SU-DHL-6 (cell line): ENCODE results near the gene GAPVD1.

Experiments
- EZH2phosphoT487 ChIP-seq: fragments of 200-600 bp; sonication (generic), shearing (Covaris generic); conservative IDR thresholded peaks from 2 replicates; pipeline ENCODE4 v1.6.1; 2018; ENCODE audit warnings: mild to moderate bottlenecking, antibody characterized with exemption, low read length, moderate library complexity, mixed read lengths
- TF ChIP-seq, protein P1 (sequence below): fragments of 200-600 bp; sonication (generic); IDR thresholded peaks from one replicate; pipeline ENCODE4 v1.5.1; 2017; ENCODE audit warnings: antibody characterized with exemption, mild to moderate bottlenecking, low read length, moderate library complexity; ENCODE audit not compliant: insufficient read depth, poor library complexity, severe bottlenecking

DNA sequence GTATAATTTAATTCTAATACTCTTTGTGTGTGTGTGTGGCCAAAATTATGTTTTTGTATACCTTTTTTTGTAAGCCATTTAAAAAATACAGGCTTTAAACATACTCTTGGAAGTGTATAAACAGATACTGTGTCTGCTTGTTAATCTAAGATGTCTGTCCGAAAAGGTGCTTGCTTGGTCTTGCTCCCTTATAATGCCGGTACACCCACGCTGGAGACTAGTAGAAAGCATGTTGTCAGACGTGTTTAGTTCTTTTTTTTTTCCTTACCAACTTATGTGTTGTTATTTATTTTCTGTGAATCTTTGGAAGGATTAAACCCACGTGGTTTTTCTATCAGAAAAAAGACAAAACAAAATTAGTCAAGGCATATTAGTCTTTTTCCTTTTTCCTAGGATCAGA is 9.5 kb downstream of the GAPVD1 start:
- TF ChIP-seq, protein P1, sequence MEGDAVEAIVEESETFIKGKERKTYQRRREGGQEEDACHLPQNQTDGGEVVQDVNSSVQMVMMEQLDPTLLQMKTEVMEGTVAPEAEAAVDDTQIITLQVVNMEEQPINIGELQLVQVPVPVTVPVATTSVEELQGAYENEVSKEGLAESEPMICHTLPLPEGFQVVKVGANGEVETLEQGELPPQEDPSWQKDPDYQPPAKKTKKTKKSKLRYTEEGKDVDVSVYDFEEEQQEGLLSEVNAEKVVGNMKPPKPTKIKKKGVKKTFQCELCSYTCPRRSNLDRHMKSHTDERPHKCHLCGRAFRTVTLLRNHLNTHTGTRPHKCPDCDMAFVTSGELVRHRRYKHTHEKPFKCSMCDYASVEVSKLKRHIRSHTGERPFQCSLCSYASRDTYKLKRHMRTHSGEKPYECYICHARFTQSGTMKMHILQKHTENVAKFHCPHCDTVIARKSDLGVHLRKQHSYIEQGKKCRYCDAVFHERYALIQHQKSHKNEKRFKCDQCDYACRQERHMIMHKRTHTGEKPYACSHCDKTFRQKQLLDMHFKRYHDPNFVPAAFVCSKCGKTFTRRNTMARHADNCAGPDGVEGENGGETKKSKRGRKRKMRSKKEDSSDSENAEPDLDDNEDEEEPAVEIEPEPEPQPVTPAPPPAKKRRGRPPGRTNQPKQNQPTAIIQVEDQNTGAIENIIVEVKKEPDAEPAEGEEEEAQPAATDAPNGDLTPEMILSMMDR = no peak
- TF ChIP-seq EZH2phosphoT487 = no peak
